GM20000 (cell line): ENCODE data around the gene BRD2.
A peak's percentile ranks its signal among the peaks of the same experiment; 100 is the strongest.

Source experiments
- DNase-seq: peaks from one replicate; pipeline ENCODE4 v3.0.0; 2012; ENCODE audit warnings: low spot score
- CTCF ChIP-seq: IDR thresholded peaks from 2 replicates; pipeline ENCODE4 v1.5.1; 2012; ENCODE audit warnings: mild to moderate bottlenecking, control low read depth; ENCODE audit errors: extremely low read depth, missing control alignments

Gene BRD2

GRCh38 chr6:32991972-32992371 lies 23.6 kb downstream of the BRD2 start:
- TF ChIP-seq CTCF = no peak
- no peak for DNase-seq

- no peak for TF ChIP-seq CTCF
- no peak for DNase-seq
Observed at GRCh38 chr6:32993363-32993973, 25.1 kb downstream of the BRD2 start.

GRCh38 chr6:32995448-32995847 lies 27.1 kb downstream of the BRD2 start:
- DNase-seq = no peak
- no peak for TF ChIP-seq CTCF

- DNase-seq = peak; percentile 53
- peak; percentile 57 for TF ChIP-seq CTCF
Observed at GRCh38 chr6:33000055-33000454, 31.7 kb downstream of the BRD2 start.

GRCh38 chr6:33001685-33002084 lies 33.3 kb downstream of the BRD2 start:
- no peak for DNase-seq
- TF ChIP-seq CTCF = no peak

GRCh38 chr6:33004940-33005339 lies 36.5 kb downstream of the BRD2 start:
- no peak for DNase-seq
- TF ChIP-seq CTCF = no peak

GRCh38 chr6:33007831-33008400 lies 39.5 kb downstream of the BRD2 start:
- no peak for TF ChIP-seq CTCF
- no peak for DNase-seq
